IMR-90 (cell line): ENCODE results near the gene NEIL3. TPM values are rescaled to one million over a fixed set of nuclear protein-coding genes. Genes with fewer than 3 reads are reported as not detected.

Experiments
- ATAC-seq: fragments of 200-7000 bp; cut with Tn5 transposase; 2 replicates; pipeline ENCODE4 v1.9.1; 2020; ENCODE audit warnings: low read depth, mild to moderate bottlenecking, moderate library complexity
- BruUV-seq: library from RNA; stranded (reverse); fragments of 400-500 nt; replicated peaks from 2 replicates; lab custom pipeline; 2021; lab: Mats Ljungman, UMichigan
- CTCF ChIA-PET: fragments of 300-600 bp; formaldehyde crosslinking; extraction: SDS; loops from one replicate; lab custom pipeline; 2021; ENCODE audit warnings: antibody characterized with exemption; lab: Yijun Ruan, JAX
- POLR2A ChIA-PET: fragments of 300-600 bp; sonication (Branson Sonifier 250); formaldehyde crosslinking; loops from one replicate; lab custom pipeline; 2022; ENCODE audit warnings: antibody characterized with exemption; ENCODE audit not compliant: unreplicated experiment; lab: Charles Lee
- DNase-seq: peaks from one replicate; pipeline ENCODE4 v3.0.0; 2013
- H2AFZ ChIP-seq: replicated peaks from 2 replicates; pipeline ENCODE3; 2013; ENCODE audit warnings: low read length, mild to moderate bottlenecking; ENCODE audit not compliant: poor library complexity
- H2AK5ac ChIP-seq: 2 replicates; pipeline ENCODE4 v1.6.1; 2013; ENCODE audit warnings: low read depth, low read length, inconsistent platforms
- H2AK9ac ChIP-seq: replicated peaks from 2 replicates; pipeline ENCODE3; 2013; ENCODE audit warnings: mild to moderate bottlenecking, low read depth, low read length, moderate library complexity; ENCODE audit not compliant: poor library complexity
- H2BK120ac ChIP-seq: 2 replicates; pipeline ENCODE4 v1.6.1; 2013; ENCODE audit warnings: low read depth, low read length, inconsistent platforms
- H2BK15ac ChIP-seq: 3 replicates; pipeline ENCODE4 v1.6.1; 2013; ENCODE audit warnings: low read depth, low read length, inconsistent platforms
- H2BK20ac ChIP-seq: 2 replicates; pipeline ENCODE4 v1.6.1; 2013; ENCODE audit warnings: low read depth, mild to moderate bottlenecking, inconsistent platforms, low read length, moderate library complexity
- H2BK5ac ChIP-seq: 2 replicates; pipeline ENCODE4 v1.6.1; 2013; ENCODE audit warnings: mild to moderate bottlenecking, low read depth, low read length, inconsistent platforms; ENCODE audit not compliant: poor library complexity, severe bottlenecking
- H3K14ac ChIP-seq: replicated peaks from 2 replicates; pipeline ENCODE4 v1.6.1; 2013; ENCODE audit warnings: low read depth, low read length, inconsistent platforms
- H3K18ac ChIP-seq: 2 replicates; pipeline ENCODE4 v1.6.1; 2013; ENCODE audit warnings: low read depth, low read length, control low read depth
- H3K23ac ChIP-seq: 2 replicates; pipeline ENCODE4 v1.6.1; 2013; ENCODE audit warnings: low read depth, low read length, inconsistent platforms
- H3K27ac ChIP-seq: 2 replicates; pipeline ENCODE4 v1.5.1; 2013; ENCODE audit warnings: mild to moderate bottlenecking, control low read depth, low read length; ENCODE audit not compliant: insufficient read depth
- H3K27me3 ChIP-seq: 2 replicates; pipeline ENCODE4 v1.6.1; 2013; ENCODE audit warnings: low read length; ENCODE audit not compliant: control insufficient read depth, insufficient read depth
- H3K36me3 ChIP-seq: 2 replicates; pipeline ENCODE4 v1.6.1; 2013; ENCODE audit warnings: low read length, mixed read lengths; ENCODE audit not compliant: control insufficient read depth, insufficient read depth
- H3K4ac ChIP-seq: 2 replicates; pipeline ENCODE4 v1.6.1; 2013; ENCODE audit warnings: low read depth, low read length, inconsistent platforms
- H3K4me1 ChIP-seq: 2 replicates; pipeline ENCODE4 v1.6.1; 2013; ENCODE audit warnings: low read length, mixed read lengths; ENCODE audit not compliant: control insufficient read depth, insufficient read depth
- H3K4me2 ChIP-seq: 2 replicates; pipeline ENCODE4 v1.6.1; 2013; ENCODE audit warnings: low read depth, mild to moderate bottlenecking, control low read depth, low read length, moderate library complexity
- H3K4me3 ChIP-seq: 2 replicates; pipeline ENCODE4 v1.5.1; 2013; ENCODE audit warnings: low read depth, mild to moderate bottlenecking, control low read depth, low read length, moderate library complexity; ENCODE audit not compliant: insufficient read depth
- H3K56ac ChIP-seq: 2 replicates; pipeline ENCODE4 v1.6.1; 2013; ENCODE audit warnings: low read length, inconsistent platforms; ENCODE audit not compliant: insufficient read depth; ENCODE audit errors: extremely low read depth
- H3K79me1 ChIP-seq, 2 experiments: 2 replicates each; pipeline ENCODE4 v1.6.1; 2013; ENCODE audit warnings: low read length in 2 of 2, inconsistent platforms in 1 of 2, low read depth in 1 of 2
- H3K9ac ChIP-seq: 2 replicates; pipeline ENCODE4 v1.6.1; 2013; ENCODE audit warnings: low read depth, low read length, control low read depth
- H3K9me1 ChIP-seq: 2 replicates; pipeline ENCODE4 v1.6.1; 2013; ENCODE audit warnings: low read length, inconsistent platforms; ENCODE audit not compliant: insufficient read depth
- H3K9me3 ChIP-seq: 2 replicates; pipeline ENCODE4 v1.6.1; 2013; ENCODE audit warnings: low read length; ENCODE audit not compliant: control insufficient read depth, insufficient read depth
- H4K20me1 ChIP-seq: 2 replicates; pipeline ENCODE4 v1.6.1; 2013; ENCODE audit warnings: low read length, inconsistent platforms; ENCODE audit not compliant: insufficient read depth
- H4K5ac ChIP-seq: 2 replicates; pipeline ENCODE4 v1.6.1; 2013; ENCODE audit warnings: mild to moderate bottlenecking, low read depth, low read length, control low read depth
- H4K8ac ChIP-seq, 2 experiments: 2 replicates each; pipeline ENCODE4 v1.6.1; 2013; ENCODE audit warnings: low read depth in 2 of 2, low read length in 2 of 2, control low read depth in 1 of 2, inconsistent platforms in 1 of 2
- H4K91ac ChIP-seq: 2 replicates; pipeline ENCODE4 v1.6.1; 2013; ENCODE audit warnings: low read depth, low read length, inconsistent platforms; ENCODE audit not compliant: insufficient read depth
- BHLHE40 ChIP-seq: fragments of 150-350 bp; IDR thresholded peaks from 2 replicates; pipeline ENCODE4 v1.6.1; 2016; ENCODE audit warnings: mild to moderate bottlenecking, low read depth, low read length
- CEBPB ChIP-seq: IDR thresholded peaks from 2 replicates; pipeline ENCODE4 v1.6.1; 2012; ENCODE audit warnings: low read depth, low read length, improper control_type of control experiment
- CHD1 ChIP-seq: IDR thresholded peaks from 2 replicates; pipeline ENCODE4 v1.6.1; 2012; ENCODE audit warnings: low read depth, low read length, improper control_type of control experiment
- FOS ChIP-seq: fragments of 150-350 bp; IDR thresholded peaks from 2 replicates; pipeline ENCODE4 v1.6.1; 2016; ENCODE audit warnings: low read depth, low read length
- MAFK ChIP-seq: IDR thresholded peaks from 2 replicates; pipeline ENCODE4 v1.6.1; 2012; ENCODE audit warnings: low read depth, low read length, improper control_type of control experiment
- MAZ ChIP-seq: IDR thresholded peaks from 2 replicates; pipeline ENCODE4 v1.6.1; 2012; ENCODE audit warnings: low read depth, mild to moderate bottlenecking, low read length, improper control_type of control experiment, moderate library complexity, borderline replicate concordance
- MXI1 ChIP-seq: IDR thresholded peaks from 2 replicates; pipeline ENCODE4 v1.6.1; 2012; ENCODE audit warnings: low read depth, mild to moderate bottlenecking, low read length, moderate library complexity, borderline replicate concordance
- NFE2L2 ChIP-seq: fragments of 150-350 bp; IDR thresholded peaks from 2 replicates; pipeline ENCODE4 v1.6.1; 2016; ENCODE audit warnings: low read depth, mild to moderate bottlenecking, low read length
- POLR2A ChIP-seq: IDR thresholded peaks from 2 replicates; pipeline ENCODE4 v1.6.1; 2012; ENCODE audit warnings: mild to moderate bottlenecking, low read depth, low read length
- RAD21 ChIP-seq: IDR thresholded peaks from 2 replicates; pipeline ENCODE4 v1.6.1; 2012; ENCODE audit warnings: low read length, improper control_type of control experiment
- RCOR1 ChIP-seq: IDR thresholded peaks from 2 replicates; pipeline ENCODE4 v1.6.1; 2012; ENCODE audit warnings: mild to moderate bottlenecking, low read length, improper control_type of control experiment; ENCODE audit not compliant: insufficient replicate concordance
- RFX5 ChIP-seq: IDR thresholded peaks from 2 replicates; pipeline ENCODE4 v1.8.0; 2012; ENCODE audit warnings: low read depth, mild to moderate bottlenecking, low read length, moderate library complexity
- SMC3 ChIP-seq: fragments of 150-350 bp; IDR thresholded peaks from 2 replicates; pipeline ENCODE4 v1.6.1; 2016; ENCODE audit warnings: low read depth, mild to moderate bottlenecking, antibody characterized with exemption, low read length, moderate library complexity
- WGBS, 2 experiments: methylation state at CpG; one replicate each; pipeline versions ENCODE4 v1.1.5 to v1.1.7; 2013; ENCODE audit warnings: missing lambda C conversion rate in 2 of 2; ENCODE audit not compliant: insufficient read length in 1 of 2; ENCODE audit errors: extremely low coverage in 2 of 2; 5-methylcytosine and 5-hydroxymethylcytosine counted together
- dilution Hi-C: fragments of 300-500 bp; cut with HindIII; formaldehyde crosslinking; loops from one replicate; pipeline ENCODE4 v1.14.3; 2018; ENCODE audit warnings: low sequenced_read_pairs; ENCODE audit not compliant: unreplicated experiment
- in situ Hi-C: fragments of 300-500 bp; cut with MboI; formaldehyde crosslinking; loops from 3 replicates; pipeline ENCODE4 v1.14.3; 2019; ENCODE audit warnings: low sequenced_read_pairs, inconsistent platforms, mixed read lengths
- intact Hi-C: fragments of 100-400 bp; cut with micrococcal nuclease; formaldehyde crosslinking; loops from 2 replicates; pipeline ENCODE4 v1.10.0; 2022
- polyA plus RNA-seq, 3 experiments: library from polyadenylated mRNA; depleted of rRNA; stranded (reverse); fragments of >200 nt; gene quantifications; 2 replicates each; pipeline ENCODE4 v1.2.3, GENCODE V29; 2012; ENCODE audit warnings: low replicate concordance in 1 of 3
- total RNA-seq: library from RNA; depleted of rRNA; stranded (reverse); fragments of >200 nt; gene quantifications from 2 replicates; pipeline ENCODE4 v1.2.3, GENCODE V29; 2012
- TF ChIP-seq, protein P1 (sequence below): fragments of 150-350 bp; IDR thresholded peaks from 2 replicates; pipeline ENCODE4 v1.6.1; 2016; ENCODE audit warnings: low read depth, mild to moderate bottlenecking, low read length, moderate library complexity, borderline replicate concordance
- TF ChIP-seq, protein P2 (sequence below): fragments of 150-350 bp; IDR thresholded peaks from 2 replicates; pipeline ENCODE4 v1.6.1; 2017; ENCODE audit warnings: mild to moderate bottlenecking, antibody characterized with exemption, low read length, low read depth
- TF ChIP-seq, protein P3 (sequence below): conservative IDR thresholded peaks from 2 replicates; pipeline ENCODE4 v1.5.1; 2012; ENCODE audit warnings: mild to moderate bottlenecking, low read depth, low read length, improper control_type of control experiment

Gene NEIL3
- total and polyA plus RNA-seq, 2 of the 4 experiments (the other 2 are of a cell fraction), result 4.4 to 7.9 TPM

- ATAC-seq (no peak), DNase-seq (no peak)
- Histone ChIP-seq H3K14ac (no peak overlapping the region), H2AFZ (no peak overlapping the region), H3K27me3 (no peaks in the 10 kb centered on the region), H3K23ac (no peak overlapping the region), H3K4me3 (no peak overlapping the region), H2BK20ac (no peak overlapping the region), H3K79me1 (0 out of 4 replicates have a peak, but pooled peaks cover 0 to 3% of the 10 kb centered on the region in 2 experiments), H3K9me3 (no peaks in the 10 kb centered on the region), H3K56ac (no peak overlapping the region), H4K5ac (no peak overlapping the region), H3K4ac (no peak overlapping the region), H3K4me2 (no peak overlapping the region), H4K20me1 (no peaks in the 10 kb centered on the region), H3K9me1 (no peaks in the 10 kb centered on the region), H2BK15ac (no peak overlapping the region), H2BK120ac (no peak overlapping the region), H3K9ac (no peak overlapping the region), H3K18ac (no peak overlapping the region), H3K36me3 (no peaks in the 10 kb centered on the region), H4K91ac (no peak overlapping the region), H2AK9ac (no peak overlapping the region), H3K4me1 (no peaks in the 10 kb centered on the region), H4K8ac (0 out of 4 replicates have a peak overlapping the region, but pooled peaks of 1 of the 2 experiments have one; percentile 4), H2BK5ac (no peak overlapping the region), H3K27ac (no peak overlapping the region), H2AK5ac (no peak overlapping the region)
- WGBS, 2 experiments, result no CpG with 5 or more reads among the region's 6 CpGs
- dilution Hi-C loops (no loop called here), in situ Hi-C loops (loop anchor here (10.0 to 25.0 kb wide), 2 partner anchors 562 to 974 kb away; partner anchors contain the start of gene VEGFC), intact Hi-C loops (no loop called here)
- TF ChIP-seq NFE2L2 (no peak), SMC3 (no peak), BHLHE40 (no peak), CEBPB (no peak), RFX5 (no peak), FOS (no peak), RAD21 (no peak), RCOR1 (no peak), POLR2A (no peak), MAZ (no peak), MAFK (no peak), MXI1 (no peak), CHD1 (no peak)
- TF ChIP-seq, protein P1, sequence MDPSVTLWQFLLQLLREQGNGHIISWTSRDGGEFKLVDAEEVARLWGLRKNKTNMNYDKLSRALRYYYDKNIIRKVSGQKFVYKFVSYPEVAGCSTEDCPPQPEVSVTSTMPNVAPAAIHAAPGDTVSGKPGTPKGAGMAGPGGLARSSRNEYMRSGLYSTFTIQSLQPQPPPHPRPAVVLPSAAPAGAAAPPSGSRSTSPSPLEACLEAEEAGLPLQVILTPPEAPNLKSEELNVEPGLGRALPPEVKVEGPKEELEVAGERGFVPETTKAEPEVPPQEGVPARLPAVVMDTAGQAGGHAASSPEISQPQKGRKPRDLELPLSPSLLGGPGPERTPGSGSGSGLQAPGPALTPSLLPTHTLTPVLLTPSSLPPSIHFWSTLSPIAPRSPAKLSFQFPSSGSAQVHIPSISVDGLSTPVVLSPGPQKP, result no peak
- TF ChIP-seq, protein P2, sequence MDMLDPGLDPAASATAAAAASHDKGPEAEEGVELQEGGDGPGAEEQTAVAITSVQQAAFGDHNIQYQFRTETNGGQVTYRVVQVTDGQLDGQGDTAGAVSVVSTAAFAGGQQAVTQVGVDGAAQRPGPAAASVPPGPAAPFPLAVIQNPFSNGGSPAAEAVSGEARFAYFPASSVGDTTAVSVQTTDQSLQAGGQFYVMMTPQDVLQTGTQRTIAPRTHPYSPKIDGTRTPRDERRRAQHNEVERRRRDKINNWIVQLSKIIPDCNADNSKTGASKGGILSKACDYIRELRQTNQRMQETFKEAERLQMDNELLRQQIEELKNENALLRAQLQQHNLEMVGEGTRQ, result no peak
- TF ChIP-seq, protein P3, sequence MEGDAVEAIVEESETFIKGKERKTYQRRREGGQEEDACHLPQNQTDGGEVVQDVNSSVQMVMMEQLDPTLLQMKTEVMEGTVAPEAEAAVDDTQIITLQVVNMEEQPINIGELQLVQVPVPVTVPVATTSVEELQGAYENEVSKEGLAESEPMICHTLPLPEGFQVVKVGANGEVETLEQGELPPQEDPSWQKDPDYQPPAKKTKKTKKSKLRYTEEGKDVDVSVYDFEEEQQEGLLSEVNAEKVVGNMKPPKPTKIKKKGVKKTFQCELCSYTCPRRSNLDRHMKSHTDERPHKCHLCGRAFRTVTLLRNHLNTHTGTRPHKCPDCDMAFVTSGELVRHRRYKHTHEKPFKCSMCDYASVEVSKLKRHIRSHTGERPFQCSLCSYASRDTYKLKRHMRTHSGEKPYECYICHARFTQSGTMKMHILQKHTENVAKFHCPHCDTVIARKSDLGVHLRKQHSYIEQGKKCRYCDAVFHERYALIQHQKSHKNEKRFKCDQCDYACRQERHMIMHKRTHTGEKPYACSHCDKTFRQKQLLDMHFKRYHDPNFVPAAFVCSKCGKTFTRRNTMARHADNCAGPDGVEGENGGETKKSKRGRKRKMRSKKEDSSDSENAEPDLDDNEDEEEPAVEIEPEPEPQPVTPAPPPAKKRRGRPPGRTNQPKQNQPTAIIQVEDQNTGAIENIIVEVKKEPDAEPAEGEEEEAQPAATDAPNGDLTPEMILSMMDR, result no peak
- no TSS peak for BruUV-seq
- POLR2A ChIA-PET, result no interaction called here
- CTCF ChIA-PET, result no interaction called here
Observed at GRCh38 chr4:177349191-177349590, 39.5 kb downstream of the NEIL3 start.
